GM21526 (cell line): Measurements from ENCODE around the gene CYTH1.

Experiments
- ATAC-seq: cut with Tn5 transposase; IDR thresholded peaks from one replicate; pipeline ENCODE4 v1.9.1; 2021; ENCODE audit warnings: moderate library complexity; ENCODE audit not compliant: unreplicated experiment, low FRiP score

The CYTH1 gene

DNA sequence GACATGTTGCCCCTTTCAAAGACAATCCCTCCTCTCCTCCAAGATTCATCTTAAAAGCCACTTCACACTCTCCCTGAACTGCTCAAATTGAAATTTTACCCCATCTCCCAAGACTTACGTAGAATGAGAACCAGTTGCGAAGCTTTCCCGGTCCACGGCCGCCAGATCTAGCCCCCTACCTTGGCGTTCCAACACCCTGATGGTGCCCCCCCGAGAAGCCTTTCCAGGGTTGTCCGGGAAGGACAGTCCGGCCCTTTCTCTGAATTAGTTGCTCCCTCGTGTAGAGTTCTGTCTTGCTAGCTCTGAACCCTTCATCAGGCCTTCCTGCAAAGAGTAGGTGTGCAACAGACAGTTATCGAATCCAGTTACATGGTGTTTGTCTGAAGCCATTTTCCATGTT, 144.9 kb downstream of the CYTH1 start:
- ATAC-seq: no peak

DNA sequence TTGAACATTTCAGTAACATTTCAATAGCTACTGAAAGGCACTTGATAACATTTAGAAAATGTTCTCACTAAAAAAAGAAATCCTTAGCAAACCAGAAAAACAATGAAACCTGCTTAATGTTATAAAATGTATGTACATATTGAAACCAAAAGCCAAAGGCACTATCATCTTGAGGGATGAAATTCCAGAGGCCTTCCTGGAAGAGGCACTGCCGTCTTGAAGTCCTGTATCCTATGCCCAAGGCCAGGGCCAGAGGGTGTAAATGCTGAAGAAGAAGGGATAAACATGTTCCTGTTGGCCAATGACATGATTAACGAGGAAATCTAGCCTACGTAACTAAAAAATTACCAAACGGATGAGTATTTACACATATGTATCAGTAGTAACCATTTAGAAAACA, 147.9 kb downstream of the CYTH1 start:
- ATAC-seq: no peak

DNA sequence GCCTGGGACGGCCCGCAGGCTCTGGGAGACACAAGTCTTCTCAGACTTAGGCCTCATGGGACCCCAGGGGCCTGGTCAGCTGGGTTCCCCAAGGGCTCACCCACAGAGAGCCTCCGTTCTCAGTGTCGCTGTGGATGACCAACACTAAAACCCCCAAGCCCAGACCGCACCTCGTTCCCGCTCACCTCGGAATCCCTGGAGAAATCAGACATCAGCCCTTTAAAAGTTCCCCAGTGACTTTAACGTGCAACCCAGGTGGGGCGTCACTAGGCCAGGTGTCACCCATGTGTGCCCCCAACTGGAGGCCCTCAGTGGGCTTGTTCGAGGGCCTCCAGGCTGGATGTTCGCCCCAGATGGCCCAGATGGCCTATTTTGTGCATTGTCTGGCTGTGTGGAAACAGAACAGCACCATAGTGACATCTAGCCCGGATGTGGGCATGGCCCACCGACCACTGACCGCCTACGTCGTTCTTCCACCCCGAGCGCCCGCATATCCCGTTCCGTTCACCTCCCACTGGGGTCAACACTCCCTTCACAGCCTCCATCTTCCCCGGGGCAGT, 152.6 kb downstream of the CYTH1 start:
- ATAC-seq: no peak

DNA sequence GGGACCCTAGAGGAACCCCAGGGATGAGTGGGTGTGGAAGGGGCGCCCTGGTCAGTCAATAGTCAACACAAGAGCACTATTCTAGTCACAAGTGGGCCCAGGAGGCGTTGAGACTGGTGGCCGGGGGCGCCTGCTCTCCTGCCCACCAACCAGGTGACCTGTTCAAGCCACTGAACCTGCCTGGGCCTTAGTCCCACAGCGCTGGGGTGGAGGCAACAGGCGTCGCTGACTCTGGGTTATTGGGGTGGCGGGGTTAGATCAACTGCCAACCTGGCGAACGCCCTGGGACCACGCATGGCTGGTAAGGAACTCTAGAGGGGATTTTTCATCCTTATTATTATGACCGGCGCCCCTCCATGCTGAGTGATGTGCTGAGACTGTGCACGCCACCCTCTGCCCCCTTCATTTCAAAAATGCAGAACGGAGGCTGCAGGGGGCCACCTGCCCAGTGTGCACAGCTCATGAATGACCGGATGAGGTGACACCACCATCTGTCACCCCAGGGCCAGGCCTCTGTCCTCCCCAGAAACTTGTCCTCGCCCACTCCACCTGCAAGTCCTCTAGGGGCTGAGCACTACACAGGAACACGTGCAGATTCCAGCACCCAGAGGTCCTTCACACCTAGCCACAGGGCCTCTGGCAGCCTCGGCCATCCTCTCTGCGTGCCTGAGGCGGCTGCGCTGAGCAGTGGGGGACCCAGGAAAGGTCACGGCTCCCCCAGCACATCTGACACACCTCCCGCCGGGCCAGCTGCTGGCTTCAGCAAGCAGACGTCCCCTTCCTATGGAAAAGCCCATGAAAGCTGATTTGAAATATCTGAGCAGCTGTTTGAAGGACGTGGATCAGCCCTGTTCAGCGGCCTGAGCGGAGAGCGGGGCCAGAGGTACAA, 153.3 kb downstream of the CYTH1 start:
- ATAC-seq: no peak

DNA sequence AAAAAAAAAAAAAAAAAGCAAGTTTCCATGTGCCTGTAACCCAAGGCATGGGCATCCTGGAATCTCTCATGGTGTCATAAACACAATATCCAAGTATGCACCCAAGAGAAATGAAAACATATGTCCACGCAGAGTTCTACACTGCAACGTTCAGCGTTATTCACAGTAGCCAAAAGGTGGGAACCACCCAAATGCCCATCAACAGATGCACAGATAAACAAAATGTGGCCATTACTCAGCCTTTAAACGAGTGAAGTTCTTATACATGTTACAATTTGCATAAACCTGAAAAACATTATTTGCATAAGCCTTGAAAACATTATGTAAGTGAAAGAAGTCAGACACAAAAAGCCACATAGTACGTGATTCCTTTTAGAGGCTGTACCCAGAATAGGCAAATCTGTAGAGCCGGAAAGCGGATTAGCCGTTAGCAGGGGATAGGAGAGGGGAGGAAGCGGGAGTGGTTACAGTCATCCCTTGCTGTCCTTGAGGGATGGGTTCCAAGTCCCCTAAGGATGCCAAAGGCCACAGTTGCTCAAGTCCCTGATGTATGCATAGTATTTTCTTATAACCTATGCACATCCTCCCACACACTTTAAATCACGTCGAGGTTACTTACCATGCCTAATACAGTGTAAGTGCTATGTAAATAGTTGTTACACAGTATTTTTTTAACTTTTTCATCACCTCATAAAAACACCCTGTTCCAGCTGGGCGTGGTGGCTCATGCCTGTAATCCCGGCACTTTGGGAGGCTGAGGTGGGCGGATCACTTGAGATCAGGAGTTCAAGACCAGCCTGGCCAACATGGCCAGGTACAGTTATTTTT, 157.5 kb downstream of the CYTH1 start:
- no peak for ATAC-seq
